Smooth muscle cell (in vitro differentiated cells): Measurements from ENCODE around the gene FAT1. TPM values are rescaled to one million over a fixed set of nuclear protein-coding genes. Genes with fewer than 3 reads are reported as not detected.

ENCODE experiments used
- DNase-seq: peaks from one replicate; lab custom pipeline; 2025; ENCODE audit not compliant: unreplicated experiment; lab: John Stamatoyannopoulos, UW
- H2AFZ ChIP-seq: fragments of 200-600 bp; sonication (generic); 2 replicates; pipeline ENCODE4 v1.6.0; 2016; ENCODE audit warnings: antibody characterized with exemption, low read depth, mild to moderate bottlenecking
- H3F3A ChIP-seq: fragments of 200-600 bp; sonication (generic); 2 replicates; pipeline ENCODE4 v1.6.0; 2017; ENCODE audit warnings: antibody characterized with exemption, low read depth
- H3K27ac ChIP-seq: fragments of 200-600 bp; sonication (generic); 2 replicates; pipeline ENCODE4 v1.5.1; 2016; ENCODE audit warnings: low read depth, mild to moderate bottlenecking
- H3K27me3 ChIP-seq: fragments of 200-600 bp; sonication (generic); 2 replicates; pipeline ENCODE4 v1.6.1; 2016; ENCODE audit warnings: low read depth, mild to moderate bottlenecking
- H3K36me3 ChIP-seq: fragments of 200-600 bp; sonication (generic); 2 replicates; pipeline ENCODE4 v1.5.1; 2016; ENCODE audit warnings: low read depth
- H3K4me1 ChIP-seq: fragments of 200-600 bp; sonication (generic); 2 replicates; pipeline ENCODE4 v1.5.1; 2016; ENCODE audit warnings: low read depth
- H3K4me2 ChIP-seq: fragments of 200-600 bp; sonication (generic); 2 replicates; pipeline ENCODE4 v1.6.0; 2016; ENCODE audit warnings: mild to moderate bottlenecking
- H3K4me3 ChIP-seq: fragments of 200-600 bp; sonication (generic); 2 replicates; pipeline ENCODE4 v1.5.1; 2016; ENCODE audit warnings: mild to moderate bottlenecking
- H3K79me2 ChIP-seq: fragments of 200-600 bp; sonication (generic); 2 replicates; pipeline ENCODE4 v1.6.0; 2016; ENCODE audit warnings: low read depth, mild to moderate bottlenecking
- H3K9ac ChIP-seq: fragments of 200-600 bp; sonication (generic); 2 replicates; pipeline ENCODE4 v1.6.0; 2016; ENCODE audit warnings: low read depth
- H3K9me3 ChIP-seq: fragments of 200-600 bp; sonication (generic); replicated peaks from 2 replicates; pipeline ENCODE4 v1.5.1; 2016; ENCODE audit warnings: low read depth
- H4K20me1 ChIP-seq: fragments of 200-600 bp; sonication (generic); 2 replicates; pipeline ENCODE4 v1.6.0; 2016; ENCODE audit warnings: low read depth
- WGBS: methylation state at CpG from one replicate; pipeline ENCODE4 v1.1.7; 2016; ENCODE audit warnings: low lambda C conversion rate; 5-methylcytosine and 5-hydroxymethylcytosine counted together
- polyA plus RNA-seq: library from polyadenylated mRNA; unstranded; fragments of >200 nt; fragmentation: Nextera tagmentation; extraction: Ambion mirVana; gene quantifications from 2 replicates; pipeline ENCODE4 v1.2.1, GENCODE V29; 2016
- total RNA-seq: library from RNA; depleted of rRNA; stranded (reverse); fragments of >200 nt; gene quantifications from 2 replicates; pipeline ENCODE4 v1.2.3, GENCODE V29; 2014
- TF ChIP-seq, protein P1 (sequence below): fragments of 200-600 bp; sonication (generic); IDR thresholded peaks from 2 replicates; pipeline ENCODE4 v1.5.1; 2017; ENCODE audit warnings: borderline replicate concordance, mild to moderate bottlenecking, antibody characterized with exemption; ENCODE audit not compliant: insufficient read depth, poor library complexity, severe bottlenecking

FAT1 gene
- total and polyA plus RNA-seq, 2 experiments from 2014 or later: 42.4 to 395 TPM

DNA sequence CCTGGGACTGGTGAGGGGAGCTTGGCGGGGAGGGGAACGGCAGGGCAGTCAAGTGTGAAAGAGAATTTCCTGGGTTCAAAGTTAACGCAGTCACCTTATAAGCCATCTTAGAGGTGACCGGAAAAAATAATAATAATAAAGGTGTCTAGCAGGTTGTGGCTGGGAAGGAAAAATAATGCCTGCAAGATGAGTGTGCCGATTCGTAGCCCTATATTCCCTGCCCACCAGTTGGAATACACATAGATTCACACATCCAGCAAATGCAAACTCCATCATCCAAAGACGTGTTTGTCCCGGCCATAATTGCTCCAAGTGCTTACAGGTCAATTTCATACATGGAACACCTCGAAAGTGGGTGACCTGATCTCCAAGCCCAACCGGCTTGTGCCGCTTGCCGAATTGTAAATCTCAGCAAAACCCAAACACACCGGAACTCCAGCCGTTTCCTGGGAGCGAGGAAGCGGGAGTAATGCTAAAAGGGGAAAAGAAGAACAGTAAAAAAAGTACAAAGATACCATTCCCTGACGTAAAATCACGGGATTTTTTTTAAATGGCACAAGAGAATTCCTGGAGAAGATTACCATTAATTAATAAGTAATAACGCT, 1.3 kb upstream of the FAT1 start:
- Histone ChIP-seq H3K79me2 (peaks cover 60% of the 10 kb centered on the region), H3K9me3 (no peaks in the 10 kb centered on the region), H3K4me2 (peak overlapping the region; percentile 97), H3K9ac (peak overlapping the region; percentile 75), H3K36me3 (no peaks in the 10 kb centered on the region), H2AFZ (peak overlapping the region; percentile 79), H3K27ac (peak overlapping the region; percentile 89), H3F3A (no peaks in the 10 kb centered on the region), H4K20me1 (peaks cover 52% of the 10 kb centered on the region), H3K4me1 (peaks cover 22% of the 10 kb centered on the region), H3K4me3 (peak overlapping the region; percentile 83), H3K27me3 (no peaks in the 10 kb centered on the region)
- WGBS: under 1% methylated on average over 19 of the region's 19 CpGs
- TF ChIP-seq, protein P1, sequence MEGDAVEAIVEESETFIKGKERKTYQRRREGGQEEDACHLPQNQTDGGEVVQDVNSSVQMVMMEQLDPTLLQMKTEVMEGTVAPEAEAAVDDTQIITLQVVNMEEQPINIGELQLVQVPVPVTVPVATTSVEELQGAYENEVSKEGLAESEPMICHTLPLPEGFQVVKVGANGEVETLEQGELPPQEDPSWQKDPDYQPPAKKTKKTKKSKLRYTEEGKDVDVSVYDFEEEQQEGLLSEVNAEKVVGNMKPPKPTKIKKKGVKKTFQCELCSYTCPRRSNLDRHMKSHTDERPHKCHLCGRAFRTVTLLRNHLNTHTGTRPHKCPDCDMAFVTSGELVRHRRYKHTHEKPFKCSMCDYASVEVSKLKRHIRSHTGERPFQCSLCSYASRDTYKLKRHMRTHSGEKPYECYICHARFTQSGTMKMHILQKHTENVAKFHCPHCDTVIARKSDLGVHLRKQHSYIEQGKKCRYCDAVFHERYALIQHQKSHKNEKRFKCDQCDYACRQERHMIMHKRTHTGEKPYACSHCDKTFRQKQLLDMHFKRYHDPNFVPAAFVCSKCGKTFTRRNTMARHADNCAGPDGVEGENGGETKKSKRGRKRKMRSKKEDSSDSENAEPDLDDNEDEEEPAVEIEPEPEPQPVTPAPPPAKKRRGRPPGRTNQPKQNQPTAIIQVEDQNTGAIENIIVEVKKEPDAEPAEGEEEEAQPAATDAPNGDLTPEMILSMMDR: no peak
- no peak for DNase-seq

DNA sequence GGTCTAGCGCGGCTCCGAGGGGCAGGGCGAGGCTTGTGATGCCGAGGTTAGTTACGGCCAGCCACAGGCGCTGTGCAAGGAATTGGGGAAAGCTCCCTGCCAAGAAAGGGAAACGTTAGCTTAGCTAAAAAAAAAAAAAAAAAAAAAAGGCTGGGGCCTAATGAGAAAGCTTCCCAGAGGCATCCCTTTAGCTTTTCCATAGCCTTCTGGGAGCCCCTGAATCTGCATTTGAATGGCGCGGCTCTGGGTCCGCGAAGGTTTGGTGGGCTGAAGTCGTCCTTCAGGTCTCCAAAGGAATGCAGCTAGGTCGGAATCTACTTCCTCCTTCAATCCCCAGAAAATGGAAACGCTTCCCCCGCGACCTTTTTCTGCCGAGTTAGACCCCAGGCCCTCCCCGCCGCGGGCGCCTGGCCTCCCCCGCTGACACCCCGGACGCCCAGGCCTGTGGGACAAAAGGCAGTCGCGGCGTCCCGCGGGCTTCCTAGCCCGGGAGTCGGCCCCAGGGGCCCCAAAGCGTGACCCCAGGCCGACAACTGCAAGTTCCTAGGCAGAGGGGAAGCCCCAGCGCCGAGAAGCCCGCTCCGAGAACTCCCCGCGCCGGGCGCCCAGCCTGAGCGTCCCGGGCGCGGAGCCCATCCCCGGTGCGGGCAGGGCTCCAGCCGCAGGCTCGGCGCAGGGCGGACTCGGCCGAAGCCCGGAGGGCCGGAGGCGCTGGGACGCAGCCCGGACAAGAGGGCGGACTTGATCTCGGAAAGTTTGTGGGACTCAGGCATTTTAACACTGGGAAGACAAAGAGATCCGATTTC, 605 bp upstream of the FAT1 start:
- H4K20me1 ChIP-seq: peaks cover 59% of the 10 kb centered on the region
- 1% methylated on average over 60 of the region's 62 CpGs for WGBS
- H3K9ac ChIP-seq: peak overlapping the region; percentile 75
- peak overlapping the region; percentile 83 for H3K4me3 ChIP-seq
- TF ChIP-seq, protein P1: no peak
- H3K27me3 ChIP-seq: no peaks in the 10 kb centered on the region
- DNase-seq: peak; percentile 17
- peaks cover 67% of the 10 kb centered on the region for H3K79me2 ChIP-seq
- peaks cover 22% of the 10 kb centered on the region for H3K4me1 ChIP-seq
- H3K36me3 ChIP-seq: no peaks in the 10 kb centered on the region
- H3K4me2 ChIP-seq: peak overlapping the region; percentile 97
- H3F3A ChIP-seq: no peaks in the 10 kb centered on the region
- H3K9me3 ChIP-seq: no peaks in the 10 kb centered on the region
- H2AFZ ChIP-seq: peak overlapping the region; percentile 79
- H3K27ac ChIP-seq: peak overlapping the region; percentile 89

DNA sequence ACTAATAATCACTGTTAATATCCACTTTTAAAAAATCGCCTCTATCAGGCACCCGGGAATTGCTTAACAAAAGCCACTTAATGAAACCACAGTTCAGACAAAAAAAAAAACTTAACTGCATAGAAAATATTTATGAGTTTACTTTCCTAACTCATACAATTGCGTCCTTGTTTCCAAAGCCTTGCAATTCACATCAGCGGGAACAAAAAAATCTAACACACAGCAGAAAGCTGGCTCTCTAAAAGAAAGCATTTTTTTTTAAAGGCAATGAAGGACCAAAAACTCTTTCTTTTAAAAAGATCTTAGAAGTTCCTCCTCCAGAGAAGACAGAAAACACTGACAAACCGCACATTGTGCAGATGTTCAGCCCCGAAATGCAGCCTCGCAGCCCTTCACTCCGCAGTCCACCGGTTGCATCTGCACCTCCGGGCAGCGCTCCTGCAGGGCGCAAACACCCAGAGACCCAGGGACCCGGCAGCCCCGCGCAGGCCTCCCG, 812 bp downstream of the FAT1 start:
- Histone ChIP-seq H3K27me3 (no peaks in the 10 kb centered on the region), H3K9me3 (no peaks in the 10 kb centered on the region), H3K36me3 (no peaks in the 10 kb centered on the region), H3K4me1 (peaks cover 14% of the 10 kb centered on the region), H2AFZ (peak overlapping the region; percentile 51), H3F3A (no peaks in the 10 kb centered on the region), H4K20me1 (peaks cover 73% of the 10 kb centered on the region), H3K79me2 (peaks cover 81% of the 10 kb centered on the region), H3K27ac (peak overlapping the region; percentile 6), H3K9ac (peak overlapping the region; percentile 65), H3K4me3 (peak overlapping the region; percentile 83), H3K4me2 (peak overlapping the region; percentile 97)
- no peak for DNase-seq
- TF ChIP-seq, protein P1: no peak
- 2% methylated on average over 16 of the region's 16 CpGs for WGBS
